GM13977 (cell line): ENCODE data around the gene B3GALNT2.

Source experiments
- DNase-seq: peaks from one replicate; pipeline ENCODE4 v3.0.0; 2012; ENCODE audit warnings: low spot score
- CTCF ChIP-seq: IDR thresholded peaks from 2 replicates; pipeline ENCODE4 v1.5.1; 2012; ENCODE audit warnings: mild to moderate bottlenecking, control low read depth; ENCODE audit not compliant: insufficient read depth; ENCODE audit errors: extremely low read depth, missing control alignments
- in situ Hi-C: fragments of 300-500 bp; cut with MboI; formaldehyde crosslinking; loops from one replicate; pipeline ENCODE4 v1.12.0; 2022; ENCODE audit warnings: low sequenced_read_pairs, low pct_unique_long_range_greater_than_20kb, mixed read lengths, inconsistent platforms; ENCODE audit not compliant: unreplicated experiment

The B3GALNT2 gene

DNA sequence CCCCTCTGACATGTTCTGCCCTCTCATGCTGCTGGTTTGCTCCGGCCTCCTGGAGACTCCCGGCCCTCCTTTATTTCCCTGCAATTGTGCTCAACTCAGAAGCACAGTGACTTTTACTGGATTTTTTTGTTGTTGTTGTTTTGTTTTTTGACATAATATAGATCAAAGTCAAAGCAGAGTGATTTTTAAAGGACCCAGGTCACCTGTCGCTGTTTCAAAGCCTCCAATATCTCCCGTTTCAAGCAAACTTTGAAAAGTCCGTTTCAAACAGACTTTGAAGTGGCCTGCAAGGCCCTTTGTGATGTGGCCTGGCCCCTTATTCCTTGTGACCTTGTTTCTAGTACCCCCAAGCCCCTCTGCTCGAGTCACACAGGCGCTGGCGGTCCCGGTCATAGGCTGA lies 78.9 kb downstream of the B3GALNT2 start:
- in situ Hi-C loops: no loop called here
- no peak for TF ChIP-seq CTCF
- no peak for DNase-seq

GRCh38 chr1:235424092-235424491 lies 80.2 kb downstream of the B3GALNT2 start:
- no peak for DNase-seq
- no peak for TF ChIP-seq CTCF
- in situ Hi-C loops: no loop called here

GRCh38 chr1:235423214-235423652 lies 81.0 kb downstream of the B3GALNT2 start:
- in situ Hi-C loops: no loop called here
- DNase-seq: peak; percentile 41

DNA sequence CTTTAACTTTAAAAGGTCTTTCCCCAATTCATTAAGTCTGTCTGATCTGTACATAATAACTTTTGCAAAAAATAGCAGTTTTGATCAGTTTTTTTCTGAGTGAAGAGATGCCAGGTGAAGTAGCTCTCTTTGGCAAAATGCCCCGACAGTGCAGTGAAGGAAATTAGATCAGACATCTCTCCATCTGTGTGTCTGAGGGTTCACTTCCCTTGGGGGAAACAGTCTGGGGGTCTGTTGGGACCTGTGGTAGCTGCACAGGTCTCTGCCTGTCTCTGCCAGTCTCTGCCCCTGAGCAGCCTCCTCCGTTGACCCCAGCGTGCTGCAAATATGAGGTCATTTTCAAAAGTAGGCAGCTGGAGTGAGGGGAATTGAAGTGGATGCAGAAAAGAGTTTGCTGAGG lies 82.5 kb downstream of the B3GALNT2 start:
- in situ Hi-C loops: no loop called here
- no peak for TF ChIP-seq CTCF
- DNase-seq: no peak

More at GRCh38 chr1:235423214-235423652, 81.0 kb downstream of the B3GALNT2 start:
- TF ChIP-seq CTCF: no peak

DNA sequence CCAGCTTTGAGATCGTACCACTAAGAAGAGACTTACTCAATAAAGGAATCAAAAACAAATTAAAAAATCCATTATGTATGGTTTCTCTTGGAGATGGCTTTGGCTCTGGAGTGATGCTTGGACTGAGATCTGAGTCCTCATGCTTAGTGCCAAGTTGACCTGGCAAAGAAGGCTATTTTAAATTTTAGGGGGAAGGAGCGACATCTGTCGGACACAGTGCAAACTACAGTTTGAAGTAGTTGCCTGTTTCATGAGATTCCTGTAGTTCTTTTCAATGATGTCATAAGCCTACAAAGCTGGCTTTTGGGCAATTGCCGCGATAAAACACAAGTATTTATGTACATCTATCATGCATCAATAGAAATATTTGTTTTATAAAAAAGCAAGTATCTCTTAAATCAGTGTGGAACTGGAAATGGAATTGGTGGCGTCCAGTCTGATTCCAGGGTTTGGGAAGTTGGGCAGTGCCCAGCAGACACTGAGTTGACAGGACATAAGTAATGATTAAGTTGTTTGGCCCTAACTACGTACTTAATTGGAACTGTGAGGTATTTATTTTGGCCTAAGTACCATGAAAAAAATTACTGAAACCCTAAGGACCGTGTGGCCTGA lies 87.1 kb downstream of the B3GALNT2 start:
- in situ Hi-C loops: loop anchor here (5.0 to 10.0 kb wide), 2 partner anchors 170 to 312 kb away; no protein-coding TSS in a partner anchor
- DNase-seq: peak; percentile 75

GRCh38 chr1:235416662-235417049 lies 87.6 kb downstream of the B3GALNT2 start:
- DNase-seq: no peak
- no peak for TF ChIP-seq CTCF
- in situ Hi-C loops: loop anchor here (5.0 to 10.0 kb wide), 2 partner anchors 169 to 312 kb away; no protein-coding TSS in a partner anchor

More for the DNA sequence above, 87.1 kb downstream of the B3GALNT2 start:
- TF ChIP-seq CTCF: peak; percentile 77
